Endothelial cell of umbilical vein (primary cell): ENCODE results near the gene GNPTAB. TPM values are rescaled to one million over a fixed set of nuclear protein-coding genes. Genes with fewer than 3 reads are reported as not detected.

Source experiments
- BruUV-seq: library from RNA; stranded (reverse); fragments of 400-500 nt; replicated peaks from 2 replicates; lab custom pipeline; 2021; lab: Mats Ljungman, UMichigan
- CTCF ChIA-PET: fragments of 300-600, 350-600 bp; sonication (Branson Sonifier 250); formaldehyde crosslinking; loops from one replicate; lab custom pipeline; 2021; ENCODE audit warnings: antibody characterized with exemption, inconsistent platforms; lab: Charles Lee
- POLR2A ChIA-PET: fragments of 300-600, 350-600 bp; sonication (Branson Sonifier 250); formaldehyde crosslinking; loops from one replicate; lab custom pipeline; 2021; ENCODE audit warnings: antibody characterized with exemption, inconsistent platforms; lab: Charles Lee
- DNase-seq: peaks from one replicate; pipeline ENCODE4 v3.0.0-alpha.2; 2011; ENCODE audit warnings: low read depth, low spot score
- FAIRE-seq: peaks from 2 replicates; lab custom pipeline; 2011; peaks lifted over from hg19 to GRCh38; lab: Jason Lieb, UNC
- H2AFZ ChIP-seq: 2 replicates; pipeline ENCODE4 v1.6.0; 2012; ENCODE audit warnings: low read depth, low read length, control low read depth, inconsistent platforms
- H3K27ac ChIP-seq: 2 replicates; pipeline ENCODE4 v1.5.1; 2011; ENCODE audit warnings: low read depth, mild to moderate bottlenecking, control low read depth, low read length, moderate library complexity; ENCODE audit not compliant: insufficient read depth
- H3K27me3 ChIP-seq, 2 experiments: 2 replicates each; pipeline versions ENCODE4 v1.6.0 to v1.6.1; 2011; ENCODE audit warnings: low read length in 2 of 2, mixed read lengths in 1 of 2; ENCODE audit not compliant: control insufficient read depth in 2 of 2, insufficient read depth in 2 of 2
- H3K36me3 ChIP-seq, 2 experiments: 2 replicates in 1 of 2; 3 replicates in 1 of 2; pipeline ENCODE4 v1.5.1; 2011; ENCODE audit warnings: low read length in 2 of 2, mild to moderate bottlenecking in 1 of 2, moderate library complexity in 1 of 2; ENCODE audit not compliant: control insufficient read depth in 2 of 2, insufficient read depth in 2 of 2; ENCODE audit errors: extremely low read depth in 1 of 2
- H3K4me1 ChIP-seq: 3 replicates; pipeline ENCODE4 v1.5.1; 2011; ENCODE audit warnings: mild to moderate bottlenecking, low read length; ENCODE audit not compliant: control insufficient read depth, insufficient read depth; ENCODE audit errors: extremely low read depth
- H3K4me2 ChIP-seq: 2 replicates; pipeline ENCODE4 v1.6.1; 2011; ENCODE audit warnings: low read length, control low read depth, mixed read lengths; ENCODE audit not compliant: insufficient read depth
- H3K4me3 ChIP-seq, 3 experiments: fragments of 200-600 bp in 1 of 3; sonication (generic), shearing (Covaris generic) in 1 of 3; replicated peaks in 1 of 3; 2 replicates each; pipeline ENCODE4 v1.5.1; 2011 to 2016; ENCODE audit warnings: control low read depth in 3 of 3, low read length in 3 of 3, mild to moderate bottlenecking in 2 of 3, inconsistent platforms in 1 of 3, low read depth in 1 of 3, moderate library complexity in 1 of 3; ENCODE audit not compliant: insufficient read depth in 1 of 3
- H3K79me2 ChIP-seq: 2 replicates; pipeline ENCODE4 v1.6.0; 2012; ENCODE audit warnings: low read length, inconsistent platforms; ENCODE audit not compliant: control insufficient read depth, insufficient read depth
- H3K9ac ChIP-seq: replicated peaks from 2 replicates; pipeline ENCODE3; 2011; ENCODE audit warnings: low read length, control low read depth; ENCODE audit not compliant: insufficient read depth; ENCODE audit errors: extremely low read depth
- H3K9me1 ChIP-seq: replicated peaks from 3 replicates; pipeline ENCODE4 v1.6.0; 2011; ENCODE audit warnings: mild to moderate bottlenecking, low read length; ENCODE audit not compliant: control insufficient read depth, insufficient read depth; ENCODE audit errors: extremely low read depth
- H3K9me3 ChIP-seq: replicated peaks from 2 replicates; pipeline ENCODE4 v1.5.1; 2012; ENCODE audit warnings: low read length, inconsistent platforms; ENCODE audit not compliant: control insufficient read depth, insufficient read depth
- H4K20me1 ChIP-seq: replicated peaks from 2 replicates; pipeline ENCODE3; 2011; ENCODE audit warnings: mild to moderate bottlenecking, low read length; ENCODE audit not compliant: control insufficient read depth, insufficient read depth; ENCODE audit errors: extremely low read depth
- CTCF ChIP-seq, 2 donors: IDR thresholded peaks; 1 replicate in 1 of 2; 2 replicates in 1 of 2; pipeline ENCODE4 v1.5.1; 2011; ENCODE audit warnings: low read length in 2 of 2, mild to moderate bottlenecking in 2 of 2, moderate library complexity in 2 of 2, control low read depth in 1 of 2, inconsistent platforms in 1 of 2, low read depth in 1 of 2; ENCODE audit not compliant: insufficient read depth in 1 of 2; ENCODE audit errors: extremely low read depth in 1 of 2
- EZH2 ChIP-seq: IDR thresholded peaks from 2 replicates; pipeline ENCODE4 v1.6.1; 2012; ENCODE audit warnings: borderline replicate concordance, low read depth, mild to moderate bottlenecking, moderate library complexity, low read length, inconsistent platforms; ENCODE audit not compliant: severe bottlenecking
- FOS ChIP-seq: IDR thresholded peaks from 2 replicates; pipeline ENCODE4 v1.6.1; 2011; ENCODE audit warnings: mild to moderate bottlenecking, low read length, moderate library complexity, borderline replicate concordance; ENCODE audit not compliant: insufficient read depth
- GATA2 ChIP-seq: IDR thresholded peaks from 2 replicates; pipeline ENCODE4 v1.7.0; 2011; ENCODE audit warnings: low read depth, mild to moderate bottlenecking, moderate library complexity, mixed read lengths, low read length; ENCODE audit not compliant: insufficient read length, insufficient read depth
- JUN ChIP-seq: IDR thresholded peaks from 2 replicates; pipeline ENCODE4 v1.6.1; 2011; ENCODE audit warnings: borderline replicate concordance, low read depth; ENCODE audit not compliant: insufficient read length, insufficient read depth
- MAX ChIP-seq: IDR thresholded peaks from 2 replicates; pipeline ENCODE4 v1.6.1; 2011; ENCODE audit not compliant: insufficient read depth, insufficient read length
- MYC ChIP-seq: IDR thresholded peaks from one replicate; pipeline ENCODE4 v1.6.1; 2011; ENCODE audit warnings: mild to moderate bottlenecking, low read depth, low read length
- POLR2A ChIP-seq: IDR thresholded peaks from 2 replicates; pipeline ENCODE4 v1.6.1; 2012; ENCODE audit warnings: low read depth, mild to moderate bottlenecking, control low read depth, low read length
- POLR2AphosphoS5 ChIP-seq: IDR thresholded peaks from 2 replicates; pipeline ENCODE4 v1.6.1; 2012; ENCODE audit warnings: low read depth, mild to moderate bottlenecking, control low read depth, low read length, moderate library complexity; ENCODE audit not compliant: insufficient read depth
- dilution Hi-C: fragments of 300-500 bp; cut with MboI; formaldehyde crosslinking; loops from one replicate; pipeline ENCODE4 v1.15.0; 2019; ENCODE audit warnings: low sequenced_read_pairs; ENCODE audit not compliant: extremely low pct_ligation_motif_present
- intact Hi-C: fragments of 100-400 bp; cut with micrococcal nuclease; formaldehyde crosslinking; loops from one replicate; pipeline ENCODE4 v1.10.0; 2022
- polyA plus RNA-seq, 4 experiments: library from polyadenylated mRNA; depleted of rRNA in 3 of 4; stranded (reverse) in 3 of 4; unstranded in 1 of 4; fragments of >200 nt; gene quantifications; 2 replicates each; pipeline versions ENCODE4 v1.2.1 to v1.2.3, GENCODE V29; 2011 to 2012; ENCODE audit warnings: missing spikeins in 1 of 4
- total RNA-seq: library from RNA; stranded (reverse); gene quantifications from 2 replicates; pipeline ENCODE4 v1.2.3, GENCODE V29; 2021

GNPTAB gene
- total and polyA plus RNA-seq, 2 donors (not counting 3 experiments of a cell fraction or from before 2014, with no cell fraction given) = 15.6 to 39.5 TPM

GRCh38 chr12:101855364-101855884 is 24.7 kb upstream of the GNPTAB start:
- Histone ChIP-seq H3K9ac (no peak overlapping the region), H3K9me3 (no peaks in the 10 kb centered on the region), H4K20me1 (no peaks in the 10 kb centered on the region), H3K79me2 (no peaks in the 10 kb centered on the region), H3K4me1 (no peaks in the 10 kb centered on the region), H3K4me3 (no peak overlapping the region), H3K27me3 (no peaks in the 10 kb centered on the region), H3K4me2 (no peak overlapping the region), H3K9me1 (no peaks in the 10 kb centered on the region), H3K27ac (no peak overlapping the region), H3K36me3 (no peaks in the 10 kb centered on the region), H2AFZ (peak overlapping the region; percentile 78)
- intact Hi-C loops = no loop called here
- dilution Hi-C loops = no loop called here
- CTCF ChIA-PET = interaction anchor here (0.9 to 1.3 kb wide), 5 partner anchors 9 to 86 kb away, joined by 3 to 6 read pairs (median 3); no protein-coding TSS in a partner anchor
- DNase-seq (peak; percentile 63), FAIRE-seq (no peak)
- POLR2A ChIA-PET = interaction anchor here (0.6 kb wide), 1 partner anchor 463 kb away, joined by 6 read pairs; no protein-coding TSS in a partner anchor
- TF ChIP-seq EZH2 (no peak), MYC (no peak), FOS (no peak), CTCF (IDR thresholded peaks at IDR 0.05; ENCODE audit: extremely low read depth in 1 of 2, insufficient read depth in 1 of 2, low read depth in 1 of 2, low read length in 2 of 2) (no peak), MAX (no peak), POLR2A (no peak), POLR2AphosphoS5 (no peak), JUN (no peak), GATA2 (no peak)
- BruUV-seq = no TSS peak
